CD1c-positive myeloid dendritic cell (primary cell): ENCODE measurements around the gene PPP1CB.
"Not testable (repeated sequence)": the region's sequence is repeated elsewhere in the genome, so short reads cannot be mapped to it uniquely, and the experiment has no call there.

Source experiments
- DNase-seq: peaks from one replicate; pipeline ENCODE4 v3.0.0-alpha.2; 2016; ENCODE audit errors: extremely low spot score

The PPP1CB gene

DNA sequence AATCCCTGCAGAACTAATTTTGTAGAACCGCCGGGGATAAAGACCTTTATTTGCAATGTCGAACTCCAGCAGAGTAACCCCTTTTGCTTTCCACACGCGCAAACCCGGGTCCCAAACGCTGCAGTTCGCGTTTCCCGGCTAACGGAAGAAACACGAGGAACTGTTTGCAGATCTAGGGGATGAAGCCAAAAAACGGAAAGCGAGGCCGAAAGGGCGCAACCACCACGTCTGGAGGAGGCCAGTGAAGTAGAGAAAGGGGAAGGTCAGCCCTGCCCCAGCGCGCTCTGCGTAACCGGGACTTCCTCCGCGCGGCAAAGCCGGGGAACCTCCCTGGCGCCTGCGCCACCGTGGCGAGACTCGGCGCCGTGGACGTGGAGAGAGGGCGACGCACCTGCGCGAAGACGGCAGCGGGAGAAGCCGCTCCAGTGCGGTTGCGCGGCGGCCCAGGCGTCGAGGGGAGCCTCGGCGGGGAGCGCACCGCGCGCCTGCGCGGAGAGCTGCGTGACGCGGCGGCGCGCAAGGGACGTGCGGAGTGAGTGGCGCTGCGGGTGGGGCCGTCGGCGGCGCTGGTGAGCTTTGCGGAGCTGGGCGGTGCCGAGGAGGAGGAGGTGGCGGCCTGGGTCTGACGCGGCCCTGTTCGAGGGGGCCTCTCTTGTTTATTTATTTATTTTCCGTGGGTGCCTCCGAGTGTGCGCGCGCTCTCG is at the start of gene PPP1CB:
Gene PPP1CB, plus strand, starts transcription at position 579 of the 704 bp plus-strand sequence. CDS start 295 bp downstream, outside the sequence.
- DNase-seq = peak; percentile 99

DNA sequence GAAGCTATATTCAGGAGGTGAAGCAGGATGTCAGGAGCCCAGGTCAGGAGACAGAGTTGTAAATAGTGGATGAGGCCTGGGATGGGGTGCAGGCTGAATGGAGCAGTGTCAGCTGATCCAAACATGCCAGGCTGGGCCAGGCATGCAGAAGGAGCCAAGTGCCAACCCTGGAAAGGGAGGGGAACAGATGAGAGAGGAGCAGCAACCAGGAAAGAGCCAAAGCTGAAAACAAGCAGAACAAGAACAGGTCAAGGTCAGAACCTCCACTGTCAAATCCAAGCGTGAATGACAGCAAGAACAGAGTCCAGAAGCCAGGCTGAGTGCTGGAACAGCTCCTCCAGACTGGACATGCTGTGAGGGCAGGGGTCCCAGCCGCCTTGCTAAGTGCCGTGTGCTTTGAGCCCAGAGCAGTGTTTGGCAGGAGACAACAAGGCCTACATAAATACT is 49.2 kb upstream of the PPP1CB start:
- no peak for DNase-seq

DNA sequence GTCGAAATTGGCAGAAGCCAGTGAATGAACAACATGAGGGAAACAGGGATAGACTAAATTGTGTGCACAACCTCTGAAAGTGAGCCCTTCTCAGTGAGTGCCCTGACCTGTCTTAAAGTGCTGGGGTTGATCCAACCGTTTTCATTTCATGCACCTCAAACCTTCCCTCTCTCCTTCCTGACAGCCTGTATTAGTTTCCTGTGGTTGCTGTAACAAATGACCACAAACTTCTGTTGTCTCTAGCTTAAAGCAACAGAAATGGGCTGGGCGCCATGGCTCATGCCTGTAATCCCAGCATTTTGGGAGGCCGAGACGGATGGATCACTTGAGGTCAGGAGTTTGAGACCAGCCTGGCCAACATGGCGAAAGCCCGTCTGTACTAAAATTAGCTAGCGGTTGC is 48.8 kb upstream of the PPP1CB start:
- no peak for DNase-seq

DNA sequence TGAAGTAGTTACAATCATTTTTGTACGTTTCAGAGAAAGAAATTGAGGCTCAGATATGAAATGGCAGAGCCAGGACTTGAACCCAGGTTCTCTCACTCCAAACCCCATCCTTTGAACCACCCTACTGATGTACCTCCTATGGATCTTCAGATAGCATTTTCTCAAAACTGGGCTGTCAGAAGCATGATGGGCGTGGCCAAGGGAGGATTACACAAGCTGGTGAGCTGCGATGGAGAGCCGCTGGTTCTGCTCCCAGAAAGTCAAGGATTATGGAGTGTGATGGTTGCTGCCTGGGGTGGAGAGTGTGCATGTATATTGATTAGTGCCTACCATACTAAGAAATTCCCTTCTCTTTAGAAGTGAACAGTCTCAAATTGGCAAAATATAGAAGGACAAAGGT is 47.0 kb upstream of the PPP1CB start:
- DNase-seq = no peak

DNA sequence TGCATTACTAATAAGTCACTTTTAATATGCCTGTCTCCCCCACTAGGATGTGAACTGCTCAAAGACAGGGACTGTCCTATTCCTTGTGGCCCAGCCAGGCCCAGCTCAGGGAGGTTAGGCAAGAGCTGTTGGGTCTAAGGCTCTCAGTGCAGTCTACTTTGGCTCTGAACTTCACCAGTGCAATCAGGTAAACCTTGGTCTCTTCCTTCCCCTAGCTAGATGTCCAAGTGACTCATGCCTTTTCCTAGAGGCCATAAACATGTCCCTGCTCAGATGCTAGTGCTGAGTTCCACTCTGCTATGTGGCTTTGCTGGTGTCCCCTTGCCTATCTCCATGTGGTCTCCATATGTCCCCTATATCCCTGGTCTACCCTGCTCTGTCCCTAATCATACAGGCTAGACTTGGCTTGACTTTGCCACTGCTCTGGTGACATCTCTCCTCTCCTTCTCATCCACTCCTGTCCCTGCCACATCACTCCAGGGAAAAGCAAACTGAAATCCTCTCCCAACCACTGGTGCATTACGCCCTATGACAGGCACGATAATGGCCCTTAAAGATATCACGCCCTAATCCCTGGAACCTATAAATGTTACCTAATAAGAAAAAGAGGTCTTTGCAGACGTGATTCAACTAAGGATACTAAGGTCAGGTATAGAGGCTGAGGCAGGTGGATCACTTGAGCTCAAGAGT is 45.7 kb upstream of the PPP1CB start:
- no peak for DNase-seq

DNA sequence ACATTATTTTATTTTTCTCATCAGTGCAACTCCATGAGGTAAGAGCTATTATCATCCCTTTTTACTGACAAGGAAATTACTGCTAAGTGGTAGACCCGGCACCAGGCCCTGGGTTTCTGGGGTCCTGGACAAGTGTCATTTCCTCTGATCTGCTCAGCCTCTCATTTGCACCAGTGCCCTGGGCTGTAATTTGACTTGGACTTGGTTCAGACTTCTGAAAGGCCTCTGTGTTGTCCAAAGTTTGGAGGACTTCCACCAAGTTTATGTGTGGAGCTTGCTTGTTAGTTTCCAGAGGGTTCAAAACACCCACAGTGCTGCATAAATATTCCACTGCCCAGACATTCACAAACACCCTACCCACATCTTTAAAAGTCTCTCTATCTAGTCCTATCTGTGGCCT is 44.0 kb upstream of the PPP1CB start:
- no peak for DNase-seq

DNA sequence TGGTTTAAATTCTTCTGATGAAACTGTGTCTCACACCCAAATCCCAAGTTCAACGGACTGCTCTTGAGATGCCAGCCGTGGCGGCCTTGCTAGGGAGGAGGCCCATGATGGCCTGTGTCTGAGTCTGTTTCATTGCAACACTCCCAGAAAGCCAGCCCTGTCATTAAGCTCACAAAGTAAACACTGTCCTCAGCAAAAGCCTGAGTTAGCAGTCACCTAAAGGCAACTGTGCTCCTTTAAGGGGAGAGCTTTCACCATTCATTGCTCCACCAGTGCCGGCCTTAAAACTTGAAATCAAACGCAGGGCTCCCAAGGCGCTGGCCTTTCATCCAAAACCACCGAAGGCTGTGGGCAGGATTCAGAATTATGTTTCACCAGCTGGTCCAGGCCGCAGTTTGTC is 42.5 kb upstream of the PPP1CB start:
- DNase-seq = no peak

DNA sequence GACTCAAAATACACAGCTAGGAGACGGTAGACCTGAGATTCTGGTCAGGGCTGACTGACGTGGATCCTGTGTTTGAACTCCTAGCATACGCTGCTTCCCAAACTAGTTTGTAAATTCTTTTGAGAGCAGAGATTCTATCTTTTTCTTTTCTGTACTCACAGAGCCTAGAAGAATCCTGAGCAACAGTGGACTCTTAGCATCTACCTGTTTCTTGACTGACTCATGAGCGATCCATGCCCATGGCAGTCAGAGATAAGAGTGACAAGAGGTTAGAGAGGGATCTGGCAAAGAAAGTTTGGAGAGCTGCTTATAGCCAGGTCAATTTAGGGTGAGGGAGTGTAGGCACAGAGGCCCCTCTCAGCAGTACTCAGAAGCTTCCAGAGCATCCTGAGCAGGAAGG is 41.1 kb upstream of the PPP1CB start:
- DNase-seq = no peak

DNA sequence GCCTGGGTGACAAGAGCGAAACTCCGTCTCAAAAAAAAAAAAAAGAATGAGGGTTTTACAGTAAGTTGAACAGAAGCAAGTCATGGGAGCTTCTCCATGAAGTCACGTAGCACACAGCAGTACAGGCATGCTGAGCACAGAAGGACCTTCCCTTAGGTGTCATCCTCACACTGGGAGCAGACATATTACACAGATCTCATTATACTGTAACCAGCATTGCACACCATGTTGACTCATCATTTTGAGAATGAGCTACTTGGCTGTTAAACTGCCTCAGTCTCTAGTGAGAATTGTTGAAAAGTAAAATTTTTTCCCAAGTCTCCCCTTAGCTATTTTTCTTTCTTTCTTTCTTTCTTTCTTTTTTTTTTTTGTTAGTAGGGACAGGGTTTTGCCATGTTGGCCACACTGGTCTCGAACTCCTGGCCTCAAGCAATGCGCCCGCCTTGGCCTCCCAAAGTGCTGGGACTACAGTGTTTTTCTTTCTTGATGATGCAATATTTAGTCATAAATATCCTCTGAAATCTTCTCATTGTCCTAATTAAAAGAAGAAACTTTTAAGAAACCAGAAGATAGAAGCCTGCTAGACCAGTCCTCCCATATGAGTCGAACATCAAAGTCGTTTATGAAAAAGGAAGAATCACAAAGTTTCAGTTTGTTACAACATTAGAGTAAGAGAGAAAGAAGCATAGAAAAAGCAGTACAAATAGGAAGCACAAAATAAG is 37.9 kb upstream of the PPP1CB start:
- peak; percentile 46 for DNase-seq

DNA sequence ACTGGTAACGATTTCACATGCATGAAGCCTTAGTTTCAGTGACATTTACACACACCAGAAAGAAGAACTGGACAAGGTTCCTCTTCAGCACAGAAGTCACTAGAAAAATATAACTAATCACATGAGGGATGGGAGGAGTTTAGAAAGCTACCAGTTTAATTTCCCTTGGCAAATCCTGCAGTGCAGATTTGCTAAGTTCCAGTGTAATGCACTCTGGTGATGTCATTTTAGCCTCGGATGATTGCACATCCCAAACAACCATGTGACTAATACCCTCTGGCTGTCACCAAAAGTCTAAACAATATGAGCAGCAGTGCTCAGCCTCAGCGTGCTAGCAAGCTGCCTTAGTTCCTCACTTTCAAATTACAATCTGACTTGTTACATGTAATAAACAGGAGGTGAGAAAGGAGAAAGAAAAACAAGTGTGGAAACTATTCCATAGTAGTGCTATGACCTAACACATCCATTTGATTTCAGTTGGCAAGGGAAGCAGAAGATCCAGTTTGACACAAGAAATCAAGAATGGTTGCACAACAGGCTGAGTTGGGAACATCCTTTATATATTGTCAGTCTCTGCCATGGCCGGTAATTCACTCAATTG is 35.3 kb upstream of the PPP1CB start:
- peak; percentile 97 for DNase-seq

DNA sequence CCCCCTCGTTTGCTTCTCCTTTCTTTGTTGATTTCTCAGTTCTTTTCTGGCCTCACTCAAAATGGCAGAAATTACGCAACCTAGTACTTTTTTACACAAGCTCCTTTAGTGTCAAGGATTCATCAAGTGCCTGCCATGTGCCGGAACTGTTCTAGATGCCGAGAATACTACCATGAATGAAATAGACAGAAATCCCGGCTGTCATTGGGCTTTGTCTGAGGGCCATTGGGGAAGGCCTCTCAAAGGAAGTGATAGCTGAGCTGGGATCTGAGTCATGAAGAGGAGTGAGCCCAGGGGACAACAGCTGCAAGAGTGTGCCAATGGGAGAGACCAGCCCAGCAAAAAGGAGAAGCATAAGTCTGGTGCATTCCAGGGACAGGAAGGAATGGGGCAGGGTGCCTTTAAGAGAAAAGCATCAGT is 34.3 kb upstream of the PPP1CB start:
- peak; percentile 92 for DNase-seq

DNA sequence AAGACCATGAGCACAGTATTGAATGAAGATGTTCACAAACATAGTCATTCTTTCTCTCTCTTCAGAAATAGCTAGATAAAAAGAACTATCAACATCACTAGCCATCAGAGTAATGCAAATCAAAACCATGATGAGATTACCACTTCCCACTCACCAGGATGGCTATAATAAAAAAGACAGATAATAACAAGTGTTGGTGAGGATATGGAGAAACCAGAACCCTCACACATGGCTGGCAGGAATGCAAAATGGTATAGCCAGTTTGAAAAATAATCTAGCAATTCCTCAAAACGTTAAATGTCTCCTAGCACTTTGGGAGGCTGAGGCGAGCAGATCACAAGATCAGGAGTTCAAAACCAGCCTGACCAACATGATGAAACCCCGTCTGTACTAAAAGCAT is 31.3 kb upstream of the PPP1CB start:
- no peak for DNase-seq

DNA sequence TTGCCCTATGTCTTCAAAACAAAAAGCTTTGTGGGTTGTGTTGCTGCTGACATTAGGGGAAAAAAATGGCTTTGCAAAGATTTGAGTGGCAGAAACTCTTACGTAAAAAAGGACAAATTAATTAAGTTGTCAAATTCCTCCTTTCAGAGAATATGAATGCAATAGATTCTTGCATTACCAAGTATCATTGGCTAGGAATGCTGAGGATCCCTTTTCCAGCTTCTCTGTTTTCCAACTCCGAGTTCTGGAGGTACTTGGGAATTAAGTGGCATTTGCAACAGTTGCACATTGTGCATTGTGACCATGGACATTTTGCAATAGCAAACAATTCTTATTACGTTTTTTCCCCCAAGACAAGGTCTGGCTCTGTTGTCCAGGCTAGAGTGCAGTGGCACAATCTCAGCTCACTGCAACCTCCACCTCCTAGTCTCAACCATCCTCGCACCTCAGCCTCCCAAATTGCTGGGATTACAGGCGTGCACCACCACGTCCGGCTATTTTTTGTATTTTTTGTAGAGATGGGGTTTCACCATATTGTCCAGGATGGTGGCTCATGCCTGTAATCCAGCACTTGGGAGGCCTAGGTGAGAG is 29.9 kb upstream of the PPP1CB start:
- DNase-seq = no peak

DNA sequence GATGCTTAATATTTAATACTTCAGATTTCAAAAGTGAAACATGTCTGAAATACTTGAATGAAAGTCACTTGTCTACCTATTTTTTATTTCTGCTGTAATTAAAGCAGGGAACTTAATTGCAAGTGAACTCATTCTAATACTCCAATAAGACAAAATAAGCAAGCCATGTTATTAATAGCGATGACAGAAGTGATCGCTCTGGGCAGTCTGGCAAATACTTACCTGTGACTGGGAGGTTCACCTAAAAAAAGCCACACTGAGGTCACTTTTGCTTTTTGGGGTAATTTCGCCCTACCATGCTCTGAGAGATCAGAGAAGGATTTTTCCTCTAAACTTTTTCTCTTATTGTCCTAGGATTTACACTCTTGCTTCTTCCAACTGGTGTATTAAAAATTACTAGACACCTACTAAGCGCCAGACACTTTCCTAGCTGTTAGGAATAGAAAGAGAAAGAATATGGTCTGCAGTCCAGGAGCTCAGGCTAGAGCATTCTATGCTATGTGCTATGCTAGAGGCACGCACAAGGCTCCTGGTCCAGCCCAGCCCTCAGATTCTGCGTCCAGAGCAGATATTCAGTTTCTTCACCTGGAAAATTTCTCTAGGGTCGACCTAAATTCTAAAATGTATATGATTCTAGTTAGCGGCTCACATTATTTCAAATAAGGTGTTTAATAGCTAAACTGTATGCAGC is 26.5 kb upstream of the PPP1CB start:
- DNase-seq = no peak

DNA sequence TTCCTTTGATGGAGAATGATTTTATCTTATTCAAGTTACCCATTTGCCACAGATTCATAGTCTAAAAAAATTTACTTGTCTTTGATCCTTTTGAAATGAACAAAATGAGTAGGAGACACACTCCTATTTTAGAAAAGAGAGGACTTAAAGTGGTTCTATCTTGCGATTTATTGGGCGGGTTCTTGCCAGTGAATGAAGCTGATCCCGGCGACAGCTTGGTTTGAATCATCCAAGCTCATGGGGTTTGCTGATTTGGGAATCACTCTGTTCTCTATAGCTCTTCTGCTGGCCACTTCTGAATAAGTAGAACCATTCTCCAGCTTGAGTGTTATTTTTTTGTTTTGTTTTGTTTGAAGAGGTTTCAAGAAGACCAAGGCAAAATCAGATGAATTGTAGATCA is 25.5 kb upstream of the PPP1CB start:
- DNase-seq = no peak

DNA sequence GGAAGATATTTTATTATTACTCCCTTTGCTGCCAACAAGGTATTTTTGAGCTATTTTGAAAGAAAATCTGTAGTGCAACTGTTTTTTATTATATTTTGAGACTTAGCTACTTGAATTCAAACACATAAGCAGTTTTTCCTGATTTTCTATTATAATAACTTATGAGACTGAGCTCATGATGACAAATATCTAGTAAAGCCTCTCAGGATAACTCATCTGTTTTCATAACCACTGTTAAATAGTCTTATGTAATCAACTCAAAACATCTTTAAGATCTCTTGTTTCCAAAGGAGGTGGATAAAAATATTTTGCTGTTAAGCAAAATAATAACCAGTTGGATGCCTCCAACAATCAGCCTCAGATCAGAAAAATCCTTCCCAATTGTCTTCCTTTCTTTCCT is 21.9 kb upstream of the PPP1CB start:
- no peak for DNase-seq

DNA sequence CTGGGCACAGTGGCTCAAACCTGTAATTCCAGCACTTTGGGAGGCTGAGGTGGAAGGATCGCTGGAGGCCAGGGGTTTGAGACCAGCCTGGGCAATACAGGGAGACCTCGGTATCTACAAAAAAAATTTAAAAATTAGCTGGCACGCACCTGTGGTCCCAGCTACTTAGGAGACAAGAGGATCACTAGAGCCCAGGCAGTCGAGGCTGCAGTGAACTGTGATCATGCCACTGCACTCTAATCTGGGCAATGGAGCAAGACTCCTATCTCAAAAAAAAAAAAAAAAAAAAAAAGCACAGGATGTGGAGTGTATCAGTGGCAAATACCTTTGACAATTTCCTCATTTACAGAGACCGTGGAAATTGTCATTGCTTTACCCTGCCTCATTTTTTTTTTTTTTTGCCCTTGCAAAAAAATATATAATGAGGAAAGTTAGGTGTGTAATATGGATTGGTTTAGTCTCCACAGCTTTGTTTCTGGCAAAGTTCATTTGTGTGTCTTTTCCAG is 20.9 kb upstream of the PPP1CB start:
- DNase-seq = no peak

DNA sequence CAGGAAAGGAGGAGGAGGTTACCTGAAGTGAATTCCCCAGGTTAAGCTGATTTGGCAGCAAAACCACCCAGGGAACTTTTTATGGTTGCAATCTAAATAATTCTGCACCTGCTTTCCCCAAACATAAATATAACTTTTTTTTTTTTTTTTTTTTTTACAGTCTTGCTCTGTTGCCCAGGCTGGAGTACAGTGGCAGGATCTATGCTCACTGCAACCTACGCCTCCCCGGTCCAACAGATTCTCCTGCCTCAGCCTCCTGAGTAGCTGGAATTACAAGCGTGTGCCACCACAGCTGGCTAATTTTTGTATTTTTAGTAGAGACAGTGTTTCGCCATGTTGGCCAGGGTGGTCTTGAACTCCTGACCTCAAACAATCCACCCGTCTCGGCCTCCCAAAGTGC is 16.1 kb upstream of the PPP1CB start:
- no peak for DNase-seq

DNA sequence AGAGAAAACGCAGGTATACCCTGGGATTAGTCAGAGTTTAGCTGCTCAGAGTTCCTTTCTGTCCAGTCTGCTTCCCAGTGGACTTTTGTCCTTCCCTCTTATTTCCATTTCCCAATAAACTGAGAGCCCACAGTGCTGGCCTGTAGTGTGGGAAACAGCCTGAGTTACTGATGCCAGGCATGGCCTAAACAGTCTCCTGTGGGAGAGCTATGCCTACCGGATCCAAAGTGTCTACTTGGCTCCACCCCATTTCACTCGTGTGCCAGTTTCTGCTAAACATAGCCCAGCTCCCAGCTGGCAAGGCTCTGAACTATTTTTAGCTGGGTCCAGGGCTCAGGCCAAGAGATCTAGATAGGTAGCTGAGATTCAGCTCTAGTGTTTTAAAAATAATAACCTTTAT is 15.6 kb upstream of the PPP1CB start:
- DNase-seq = no peak

DNA sequence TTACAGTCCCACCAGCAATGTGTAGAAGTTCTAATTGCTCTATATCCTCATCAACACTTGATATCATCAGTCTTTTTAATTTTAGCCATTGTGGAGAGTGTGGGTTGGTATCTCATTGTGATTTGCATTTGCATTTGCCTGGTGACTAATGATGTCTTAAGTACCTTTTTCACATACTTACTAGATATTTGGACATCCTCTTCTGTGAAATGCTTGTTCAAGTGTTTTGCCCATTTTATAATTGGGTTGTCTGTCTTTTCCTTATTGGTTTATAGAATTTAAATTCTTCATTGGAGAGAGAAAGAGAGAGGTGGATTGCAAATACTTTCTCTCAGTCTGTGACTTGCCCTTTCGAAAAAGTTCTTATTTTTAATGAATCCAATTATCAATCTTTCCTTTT is 14.0 kb upstream of the PPP1CB start:
- no peak for DNase-seq

DNA sequence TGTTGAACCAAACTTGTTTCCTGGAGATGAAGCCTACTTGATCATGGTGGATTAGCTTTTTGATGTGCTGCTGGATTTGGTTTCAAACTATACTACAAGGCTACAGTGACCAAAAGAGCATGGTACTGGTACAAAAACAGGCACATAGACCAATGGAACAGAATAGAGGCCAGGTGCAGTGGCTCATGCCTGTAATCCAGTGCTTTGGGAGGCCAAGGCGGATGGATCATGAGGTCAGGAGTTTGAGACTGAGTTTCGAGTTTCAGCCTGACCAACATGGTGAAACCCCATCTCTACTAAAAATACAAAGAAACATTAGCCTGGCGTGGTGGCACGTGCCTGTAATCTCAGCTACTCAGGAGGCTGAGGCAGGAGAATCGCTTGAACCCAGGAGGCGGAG is 9.0 kb upstream of the PPP1CB start:
- DNase-seq = not testable (repeated sequence)
